SK-N-SH (cell line): ENCODE measurements around the gene TRPV3. TPM values are rescaled to one million over a fixed set of nuclear protein-coding genes. Genes with fewer than 3 reads are reported as not detected.

ENCODE experiments used
- CTCF ChIA-PET: fragments of 300-600, 350-600 bp; formaldehyde crosslinking; extraction: SDS; loops from one replicate; lab custom pipeline; 2021; lab: Yijun Ruan, JAX
- POLR2A ChIA-PET: fragments of 350-600 bp; sonication (Branson Sonifier 250); formaldehyde crosslinking; extraction: SDS; loops from one replicate; lab custom pipeline; 2020; ENCODE audit warnings: antibody characterized with exemption, inconsistent platforms; lab: Yijun Ruan, JAX
- DNase-seq: peaks from one replicate; pipeline ENCODE4 v3.0.0; 2012
- H2AFZ ChIP-seq: fragments of 200-600 bp; sonication (generic); 2 replicates; pipeline ENCODE4 v1.8.1; 2016; ENCODE audit warnings: antibody characterized with exemption, mild to moderate bottlenecking, low read depth
- H3F3A ChIP-seq: fragments of 200-600 bp; sonication (generic); replicated peaks from 2 replicates; pipeline ENCODE3; 2016; ENCODE audit warnings: antibody characterized with exemption, mild to moderate bottlenecking; ENCODE audit not compliant: insufficient read depth
- H3K27ac ChIP-seq, 2 experiments: fragments of 200-500 bp in 1 of 2; fragments of 200-600 bp in 1 of 2; sonication (Bioruptor generic) in 1 of 2; sonication (generic), shearing (Covaris generic) in 1 of 2; 2 replicates each; pipeline versions ENCODE4 v1.5.1 to v1.6.1; 2014 to 2016; ENCODE audit warnings: low read depth in 2 of 2, inconsistent platforms in 1 of 2, low read length in 1 of 2, mild to moderate bottlenecking in 1 of 2, mixed read lengths in 1 of 2
- H3K27me3 ChIP-seq: fragments of 200-600 bp; sonication (generic), shearing (Covaris generic); 2 replicates; pipeline ENCODE4 v1.6.1; 2016; ENCODE audit warnings: mixed run types; ENCODE audit not compliant: insufficient read depth
- H3K36me3 ChIP-seq, 2 experiments: fragments of 200-500 bp in 1 of 2; fragments of 200-600 bp in 1 of 2; sonication (Bioruptor generic) in 1 of 2; sonication (generic) in 1 of 2; replicated peaks in 1 of 2; 2 replicates each; pipeline versions ENCODE3 to v1.5.1; 2014 to 2016; ENCODE audit warnings: low read length in 1 of 2, mild to moderate bottlenecking in 1 of 2; ENCODE audit not compliant: insufficient read depth in 2 of 2, control insufficient read depth in 1 of 2
- H3K4me1 ChIP-seq, 2 experiments: fragments of 200-500 bp in 1 of 2; fragments of 200-600 bp in 1 of 2; sonication (Bioruptor generic) in 1 of 2; sonication (generic), shearing (Covaris generic) in 1 of 2; 2 replicates each; pipeline versions ENCODE4 v1.5.1 to v1.6.1; 2014 to 2016; ENCODE audit warnings: low read depth in 1 of 2, low read length in 1 of 2, mixed run types in 1 of 2; ENCODE audit not compliant: insufficient read depth in 2 of 2, control insufficient read depth in 1 of 2
- H3K4me2 ChIP-seq: fragments of 200-600 bp; sonication (generic), shearing (Covaris generic); 2 replicates; pipeline ENCODE4 v1.6.1; 2017; ENCODE audit warnings: mixed run types
- H3K4me3 ChIP-seq, 2 experiments: fragments of 200-500 bp in 1 of 2; fragments of 200-600 bp in 1 of 2; sonication (Bioruptor generic) in 1 of 2; sonication (generic), shearing (Covaris generic) in 1 of 2; 2 replicates each; pipeline versions ENCODE4 v1.5.1 to v1.8.1; 2014 to 2016; ENCODE audit warnings: low read depth in 2 of 2, inconsistent platforms in 1 of 2, low read length in 1 of 2, mild to moderate bottlenecking in 1 of 2, mixed read lengths in 1 of 2, moderate library complexity in 1 of 2
- H3K79me2 ChIP-seq: fragments of 200-600 bp; sonication (generic); 2 replicates; pipeline ENCODE4 v1.8.1; 2017; ENCODE audit warnings: mild to moderate bottlenecking; ENCODE audit not compliant: insufficient read depth
- H3K9ac ChIP-seq: fragments of 200-600 bp; sonication (generic); 2 replicates; pipeline ENCODE4 v1.6.1; 2017; ENCODE audit warnings: mixed run types
- H3K9me2 ChIP-seq: fragments of 200-600 bp; sonication (generic); 2 replicates; pipeline ENCODE4 v1.6.1; 2017; ENCODE audit warnings: mixed run types
- H3K9me3 ChIP-seq: fragments of 200-600 bp; sonication (generic); 2 replicates; pipeline ENCODE4 v1.6.1; 2017; ENCODE audit warnings: mixed run types, mild to moderate bottlenecking, moderate library complexity
- H4K20me1 ChIP-seq: fragments of 200-600 bp; sonication (generic); 2 replicates; pipeline ENCODE4 v1.6.1; 2017; ENCODE audit warnings: mild to moderate bottlenecking, mixed run types; ENCODE audit not compliant: insufficient read depth
- EP300 ChIP-seq, 2 experiments: IDR thresholded peaks; 2 replicates each; pipeline versions ENCODE4 v1.4.0 to v1.6.1; 2012; ENCODE audit warnings: borderline replicate concordance in 1 of 2, low read depth in 1 of 2, low read length in 1 of 2
- FOXJ3 ChIP-seq: sonication (generic); formaldehyde crosslinking; IDR thresholded peaks from 2 replicates; pipeline ENCODE4 v1.5.1; 2020; ENCODE audit warnings: mild to moderate bottlenecking, missing genetic modification reagents
- GATA2 ChIP-seq: sonication (generic); formaldehyde crosslinking; IDR thresholded peaks from 2 replicates; pipeline ENCODE4 v1.5.0; 2020; ENCODE audit warnings: mild to moderate bottlenecking, missing genetic modification reagents
- MXI1 ChIP-seq: IDR thresholded peaks from 2 replicates; pipeline ENCODE4 v1.6.1; 2012; ENCODE audit warnings: mild to moderate bottlenecking, low read depth, low read length, improper control_type of control experiment
- NFIC ChIP-seq: IDR thresholded peaks from 2 replicates; pipeline ENCODE4 v1.4.0; 2012; ENCODE audit warnings: borderline replicate concordance
- NRF1 ChIP-seq: IDR thresholded peaks from 2 replicates; pipeline ENCODE4 v1.6.1; 2012; ENCODE audit warnings: low read depth, mild to moderate bottlenecking, low read length
- RCOR1 ChIP-seq: fragments of 150-350 bp; IDR thresholded peaks from 2 replicates; pipeline ENCODE4 v1.6.1; 2017; ENCODE audit warnings: antibody characterized with exemption, low read length
- RFX5 ChIP-seq: IDR thresholded peaks from 2 replicates; pipeline ENCODE4 v1.6.1; 2012; ENCODE audit warnings: mild to moderate bottlenecking, improper control_type of control experiment, low read length
- RXRA ChIP-seq: IDR thresholded peaks from 2 replicates; pipeline ENCODE4 v1.4.0; 2012; ENCODE audit warnings: low read depth, mild to moderate bottlenecking, borderline replicate concordance
- SIN3A ChIP-seq: IDR thresholded peaks from 2 replicates; pipeline ENCODE4 v1.6.1; 2012; ENCODE audit warnings: low read depth, mild to moderate bottlenecking, low read length, moderate library complexity, borderline replicate concordance
- TCF12 ChIP-seq: IDR thresholded peaks from 2 replicates; pipeline ENCODE4 v1.4.0; 2012
- YY1 ChIP-seq: IDR thresholded peaks from 2 replicates; pipeline ENCODE4 v1.4.0; 2012; ENCODE audit warnings: low read depth, mild to moderate bottlenecking
- WGBS: methylation state at CpG from one replicate; pipeline ENCODE4 v1.1.6; 2017; ENCODE audit warnings: low lambda C conversion rate; 5-methylcytosine and 5-hydroxymethylcytosine counted together
- polyA plus RNA-seq, 3 experiments: library from polyadenylated mRNA; depleted of rRNA; stranded (reverse); fragments of >200 nt; gene quantifications; 2 replicates each; pipeline ENCODE4 v1.2.3, GENCODE V29; 2012
- TF ChIP-seq, protein P1 (sequence below): IDR thresholded peaks from 2 replicates; pipeline ENCODE4; 2012
- TF ChIP-seq, protein P2 (sequence below): IDR thresholded peaks from 2 replicates; pipeline ENCODE4 v1.4.0; 2012; ENCODE audit warnings: low read depth
- TF ChIP-seq, protein P3 (sequence below): fragments of 200-600 bp; sonication (generic); IDR thresholded peaks from 2 replicates; pipeline ENCODE4 v1.6.1; 2017; ENCODE audit warnings: antibody characterized with exemption, mild to moderate bottlenecking, moderate library complexity
- TF ChIP-seq, protein P4 (sequence below): IDR thresholded peaks from 2 replicates; pipeline ENCODE4 v1.6.1; 2012; ENCODE audit warnings: mild to moderate bottlenecking, low read depth, low read length, moderate library complexity

The TRPV3 gene
- polyA plus RNA-seq, 1 of the 3 experiments (the other 2 are of a cell fraction), result 0.28 TPM

DNA sequence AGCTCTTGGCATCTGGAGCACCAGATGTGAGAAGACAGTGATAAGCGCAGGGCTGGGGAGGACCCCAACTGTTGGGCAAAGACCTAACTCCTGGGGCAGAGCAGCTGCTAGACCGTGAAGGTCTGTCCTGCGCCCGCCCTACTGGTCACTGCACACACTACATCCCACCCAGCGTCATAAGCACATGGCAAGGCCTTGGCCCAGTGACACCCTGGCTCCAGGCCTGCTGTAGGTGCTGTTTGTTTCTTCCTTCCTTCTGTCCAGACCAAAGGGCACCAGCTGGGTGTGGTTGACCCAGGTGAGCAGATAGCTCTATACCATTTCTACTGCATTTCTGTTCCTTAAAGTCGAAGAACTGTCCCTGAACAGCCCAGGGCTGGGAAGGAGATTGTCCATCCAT lies 6.4 kb downstream of the TRPV3 start:
- 48% methylated on average over 4 of the region's 6 CpGs for WGBS
- Histone ChIP-seq H2AFZ (no peak overlapping the region), H3K36me3 (no peaks in the 10 kb centered on the region), H4K20me1 (no peaks in the 10 kb centered on the region), H3K9me3 (no peaks in the 10 kb centered on the region), H3K27me3 (no peaks in the 10 kb centered on the region), H3K9me2 (no peaks in the 10 kb centered on the region), H3K4me3 (no peak overlapping the region), H3K79me2 (no peaks in the 10 kb centered on the region), H3F3A (no peaks in the 10 kb centered on the region), H3K9ac (no peak overlapping the region), H3K4me2 (no peak overlapping the region), H3K4me1 (no peaks in the 10 kb centered on the region), H3K27ac (no peak overlapping the region)
- ChIA-PET POLR2A (no interaction called here), CTCF (no interaction called here)
- no peak for DNase-seq
- TF ChIP-seq EP300 (IDR thresholded peaks at IDR 0.05; ENCODE audit: borderline replicate concordance in 1 of 2, low read depth in 1 of 2, low read length in 1 of 2) (no peak), NFIC (no peak), TCF12 (no peak), YY1 (no peak), FOXJ3 (CRISPR knock-in tag) (no peak), GATA2 (CRISPR knock-in tag) (no peak), RCOR1 (no peak), SIN3A (no peak)
- TF ChIP-seq, protein P1, sequence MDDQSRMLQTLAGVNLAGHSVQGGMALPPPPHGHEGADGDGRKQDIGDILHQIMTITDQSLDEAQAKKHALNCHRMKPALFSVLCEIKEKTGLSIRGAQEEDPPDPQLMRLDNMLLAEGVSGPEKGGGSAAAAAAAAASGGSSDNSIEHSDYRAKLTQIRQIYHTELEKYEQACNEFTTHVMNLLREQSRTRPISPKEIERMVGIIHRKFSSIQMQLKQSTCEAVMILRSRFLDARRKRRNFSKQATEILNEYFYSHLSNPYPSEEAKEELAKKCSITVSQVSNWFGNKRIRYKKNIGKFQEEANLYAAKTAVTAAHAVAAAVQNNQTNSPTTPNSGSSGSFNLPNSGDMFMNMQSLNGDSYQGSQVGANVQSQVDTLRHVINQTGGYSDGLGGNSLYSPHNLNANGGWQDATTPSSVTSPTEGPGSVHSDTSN, result no peak

DNA sequence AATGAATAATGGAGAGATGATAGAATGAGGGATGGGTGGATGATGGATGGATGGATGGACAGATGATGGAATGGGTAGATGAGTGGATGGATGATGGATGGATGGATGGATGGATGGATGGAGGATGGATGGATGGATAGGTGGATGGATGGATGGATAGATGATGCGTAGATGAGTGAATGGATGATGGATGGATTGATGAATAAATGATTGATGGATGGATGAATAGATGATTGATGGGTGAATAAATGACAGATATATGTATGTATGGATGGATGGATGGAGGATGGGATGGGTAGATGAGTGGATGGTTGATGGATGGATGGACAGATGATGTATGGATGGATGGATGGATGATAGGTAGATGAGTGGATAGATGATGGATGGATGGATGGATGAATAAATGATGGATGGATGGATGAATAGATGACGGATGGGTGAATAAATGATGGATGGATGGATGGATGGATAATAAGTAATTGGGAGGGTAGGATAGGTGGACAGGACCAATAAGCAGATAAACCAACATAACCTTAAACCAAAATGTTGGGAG lies 7.9 kb downstream of the TRPV3 start:
- no peak for TF ChIP-seq RXRA
- TF ChIP-seq, protein P2, sequence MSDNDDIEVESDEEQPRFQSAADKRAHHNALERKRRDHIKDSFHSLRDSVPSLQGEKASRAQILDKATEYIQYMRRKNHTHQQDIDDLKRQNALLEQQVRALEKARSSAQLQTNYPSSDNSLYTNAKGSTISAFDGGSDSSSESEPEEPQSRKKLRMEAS, result no peak
- TF ChIP-seq, protein P3, sequence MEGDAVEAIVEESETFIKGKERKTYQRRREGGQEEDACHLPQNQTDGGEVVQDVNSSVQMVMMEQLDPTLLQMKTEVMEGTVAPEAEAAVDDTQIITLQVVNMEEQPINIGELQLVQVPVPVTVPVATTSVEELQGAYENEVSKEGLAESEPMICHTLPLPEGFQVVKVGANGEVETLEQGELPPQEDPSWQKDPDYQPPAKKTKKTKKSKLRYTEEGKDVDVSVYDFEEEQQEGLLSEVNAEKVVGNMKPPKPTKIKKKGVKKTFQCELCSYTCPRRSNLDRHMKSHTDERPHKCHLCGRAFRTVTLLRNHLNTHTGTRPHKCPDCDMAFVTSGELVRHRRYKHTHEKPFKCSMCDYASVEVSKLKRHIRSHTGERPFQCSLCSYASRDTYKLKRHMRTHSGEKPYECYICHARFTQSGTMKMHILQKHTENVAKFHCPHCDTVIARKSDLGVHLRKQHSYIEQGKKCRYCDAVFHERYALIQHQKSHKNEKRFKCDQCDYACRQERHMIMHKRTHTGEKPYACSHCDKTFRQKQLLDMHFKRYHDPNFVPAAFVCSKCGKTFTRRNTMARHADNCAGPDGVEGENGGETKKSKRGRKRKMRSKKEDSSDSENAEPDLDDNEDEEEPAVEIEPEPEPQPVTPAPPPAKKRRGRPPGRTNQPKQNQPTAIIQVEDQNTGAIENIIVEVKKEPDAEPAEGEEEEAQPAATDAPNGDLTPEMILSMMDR, result no peak
- TF ChIP-seq, protein P4, sequence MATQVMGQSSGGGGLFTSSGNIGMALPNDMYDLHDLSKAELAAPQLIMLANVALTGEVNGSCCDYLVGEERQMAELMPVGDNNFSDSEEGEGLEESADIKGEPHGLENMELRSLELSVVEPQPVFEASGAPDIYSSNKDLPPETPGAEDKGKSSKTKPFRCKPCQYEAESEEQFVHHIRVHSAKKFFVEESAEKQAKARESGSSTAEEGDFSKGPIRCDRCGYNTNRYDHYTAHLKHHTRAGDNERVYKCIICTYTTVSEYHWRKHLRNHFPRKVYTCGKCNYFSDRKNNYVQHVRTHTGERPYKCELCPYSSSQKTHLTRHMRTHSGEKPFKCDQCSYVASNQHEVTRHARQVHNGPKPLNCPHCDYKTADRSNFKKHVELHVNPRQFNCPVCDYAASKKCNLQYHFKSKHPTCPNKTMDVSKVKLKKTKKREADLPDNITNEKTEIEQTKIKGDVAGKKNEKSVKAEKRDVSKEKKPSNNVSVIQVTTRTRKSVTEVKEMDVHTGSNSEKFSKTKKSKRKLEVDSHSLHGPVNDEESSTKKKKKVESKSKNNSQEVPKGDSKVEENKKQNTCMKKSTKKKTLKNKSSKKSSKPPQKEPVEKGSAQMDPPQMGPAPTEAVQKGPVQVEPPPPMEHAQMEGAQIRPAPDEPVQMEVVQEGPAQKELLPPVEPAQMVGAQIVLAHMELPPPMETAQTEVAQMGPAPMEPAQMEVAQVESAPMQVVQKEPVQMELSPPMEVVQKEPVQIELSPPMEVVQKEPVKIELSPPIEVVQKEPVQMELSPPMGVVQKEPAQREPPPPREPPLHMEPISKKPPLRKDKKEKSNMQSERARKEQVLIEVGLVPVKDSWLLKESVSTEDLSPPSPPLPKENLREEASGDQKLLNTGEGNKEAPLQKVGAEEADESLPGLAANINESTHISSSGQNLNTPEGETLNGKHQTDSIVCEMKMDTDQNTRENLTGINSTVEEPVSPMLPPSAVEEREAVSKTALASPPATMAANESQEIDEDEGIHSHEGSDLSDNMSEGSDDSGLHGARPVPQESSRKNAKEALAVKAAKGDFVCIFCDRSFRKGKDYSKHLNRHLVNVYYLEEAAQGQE, result no peak
- TF ChIP-seq NRF1, result no peak
- no peak for TF ChIP-seq SIN3A
- no peak for TF ChIP-seq RFX5
- no peak for TF ChIP-seq MXI1
- TF ChIP-seq YY1, result no peak
- no peak for TF ChIP-seq RCOR1
- TF ChIP-seq FOXJ3 (CRISPR knock-in tag), result no peak

More for the DNA sequence above, 7.9 kb downstream of the TRPV3 start:
- POLR2A ChIA-PET, result no interaction called here
- Histone ChIP-seq H3K27ac (no peak overlapping the region), H3K9me2 (no peaks in the 10 kb centered on the region), H3K9me3 (no peaks in the 10 kb centered on the region), H3K4me1 (no peaks in the 10 kb centered on the region), H3K36me3 (no peaks in the 10 kb centered on the region), H3K79me2 (no peaks in the 10 kb centered on the region), H3K27me3 (no peaks in the 10 kb centered on the region; the same call in 1 of the 2 replicates), H4K20me1 (no peaks in the 10 kb centered on the region), H3F3A (no peaks in the 10 kb centered on the region), H3K4me2 (no peak overlapping the region), H2AFZ (no peak overlapping the region), H3K9ac (no peak overlapping the region), H3K4me3 (no peak overlapping the region)
- CTCF ChIA-PET, result interaction anchor here (1.5 kb wide), 1 partner anchor 14 kb away, joined by 4 read pairs; no protein-coding TSS in a partner anchor
- WGBS, result 48% methylated on average over 2 of the region's 2 CpGs
- no peak for DNase-seq
